ENCODE results near the gene CWH43. TPM values are rescaled to one million over a fixed set of nuclear protein-coding genes. Genes with fewer than 3 reads are reported as not detected.
"Not testable (repeated sequence)": the region's sequence is repeated elsewhere in the genome, so short reads cannot be mapped to it uniquely, and the experiment has no call there.

CWH43 gene
- total RNA-seq (2014; rRNA removed; shearing (Covaris generic)) = not detected in 2 replicates

DNA sequence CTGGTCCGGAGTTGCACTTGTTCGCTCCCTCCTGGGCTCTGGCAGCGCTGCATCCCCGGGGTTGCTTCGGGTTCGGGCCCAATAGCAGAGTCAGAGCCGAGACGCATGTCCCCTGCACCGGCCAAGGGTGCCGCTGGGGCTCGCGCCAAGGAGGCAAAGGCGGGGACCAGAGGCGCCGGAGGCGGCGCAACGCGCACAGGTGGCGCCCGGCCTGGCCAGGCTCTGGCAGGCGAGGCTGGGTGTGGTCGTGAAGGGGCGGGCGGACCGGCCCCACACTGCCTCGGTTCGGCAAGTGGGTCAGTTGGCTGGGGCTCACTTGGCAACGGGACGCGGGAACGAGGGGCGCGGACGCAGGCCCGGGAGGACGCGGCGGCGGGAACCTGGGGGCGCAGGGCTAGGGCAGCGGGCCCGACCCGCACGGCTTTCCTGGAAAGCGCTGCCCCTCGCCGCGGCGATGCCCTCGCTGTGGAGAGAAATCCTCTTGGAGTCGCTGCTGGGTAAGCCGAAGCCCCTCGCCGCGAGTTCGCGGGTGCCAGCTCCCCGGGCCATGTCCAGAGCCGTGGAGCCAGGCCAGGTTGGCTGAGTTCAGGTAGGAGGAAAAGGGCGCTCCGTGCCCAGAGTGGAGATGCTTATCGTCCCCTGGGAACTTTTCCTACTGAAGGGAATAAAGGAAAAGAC lies at the start of gene CWH43:
Gene CWH43, plus strand, starts transcription at position 300 of the 678 bp plus-strand sequence. Its CDS starts 155 bp downstream, at position 455.
- peak; percentile 10 for DNase-seq (ENCODE audit: low read depth)

- no peak for DNase-seq (ENCODE audit: low read depth)
These were observed 49.0 kb upstream of the CWH43 start for GRCh38 chr4:48937033-48937432.

GRCh38 chr4:48938831-48939230 lies 47.2 kb upstream of the CWH43 start:
- DNase-seq (ENCODE audit: low read depth) = no peak

- peak; percentile 88 for DNase-seq (ENCODE audit: low read depth)
These were observed 46.3 kb upstream of the CWH43 start for GRCh38 chr4:48939785-48940184.

DNA sequence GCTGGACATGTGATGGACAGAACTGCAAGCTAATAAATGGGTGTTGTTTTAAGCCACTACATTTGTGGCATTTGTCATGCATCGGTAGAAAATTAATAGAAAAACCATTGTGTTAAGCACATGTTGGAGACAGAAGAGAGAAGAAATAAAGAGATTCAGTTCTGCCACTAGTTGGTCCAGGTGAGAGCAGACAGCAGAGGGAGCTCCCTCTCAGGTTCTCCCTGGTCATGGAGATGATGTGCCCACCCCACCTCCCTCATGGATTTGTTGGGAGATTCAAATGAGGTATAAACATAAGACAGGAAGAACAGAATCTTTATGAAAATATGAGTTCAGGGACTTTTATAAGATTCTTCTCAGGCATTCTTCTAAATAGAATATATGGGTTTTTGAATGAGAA lies 42.7 kb upstream of the CWH43 start:
- DNase-seq (ENCODE audit: low read depth) = peak; percentile 29

DNA sequence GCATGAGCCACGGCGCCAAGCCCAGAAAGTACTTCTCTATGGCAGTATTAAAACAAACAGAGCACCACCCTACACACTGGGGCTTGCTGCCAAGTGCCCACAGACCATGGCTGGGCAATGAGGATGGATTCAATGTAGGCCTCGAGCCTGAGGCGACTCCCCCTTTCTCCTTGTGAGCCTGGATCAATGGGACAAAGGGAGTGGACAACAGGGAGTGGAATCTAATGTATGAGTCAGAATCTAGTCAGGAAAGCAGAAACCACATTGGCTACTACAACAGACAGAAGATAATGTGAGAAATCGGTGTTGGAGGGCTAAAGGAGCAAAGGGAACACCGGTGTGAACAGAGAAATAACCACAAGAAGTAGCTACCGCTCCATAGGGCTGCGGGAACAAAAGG lies 41.8 kb upstream of the CWH43 start:
- peak; percentile 77 for DNase-seq (ENCODE audit: low read depth)

DNA sequence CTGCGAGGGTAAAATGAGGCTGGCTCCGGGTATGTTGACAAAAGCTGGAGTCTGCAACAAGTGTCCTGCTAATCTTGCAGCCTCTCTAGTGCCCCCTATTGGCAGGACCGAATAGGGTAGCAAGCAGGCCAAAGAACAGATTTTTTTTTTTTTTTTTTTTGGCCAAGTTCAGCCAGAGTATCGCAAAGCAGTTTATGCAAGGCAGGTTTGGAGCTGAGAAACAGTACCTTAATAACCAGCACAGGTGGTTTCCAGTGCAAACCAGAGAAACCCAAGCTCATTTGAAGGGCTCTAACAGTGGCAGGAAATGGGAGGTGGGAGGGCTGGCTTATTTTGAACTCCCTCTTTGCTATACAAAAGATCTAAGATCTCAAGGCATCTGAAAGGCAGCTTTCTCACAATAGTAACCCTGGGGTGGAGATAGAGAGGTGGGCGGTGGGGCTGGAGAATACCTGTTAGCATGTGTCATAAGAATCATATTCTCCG lies 41.3 kb upstream of the CWH43 start:
- no peak for DNase-seq (ENCODE audit: low read depth)

GRCh38 chr4:48945981-48946380 lies 40.1 kb upstream of the CWH43 start:
- no peak for DNase-seq (ENCODE audit: low read depth)

GRCh38 chr4:48947731-48948130 lies 38.3 kb upstream of the CWH43 start:
- DNase-seq (ENCODE audit: low read depth) = no peak

DNA sequence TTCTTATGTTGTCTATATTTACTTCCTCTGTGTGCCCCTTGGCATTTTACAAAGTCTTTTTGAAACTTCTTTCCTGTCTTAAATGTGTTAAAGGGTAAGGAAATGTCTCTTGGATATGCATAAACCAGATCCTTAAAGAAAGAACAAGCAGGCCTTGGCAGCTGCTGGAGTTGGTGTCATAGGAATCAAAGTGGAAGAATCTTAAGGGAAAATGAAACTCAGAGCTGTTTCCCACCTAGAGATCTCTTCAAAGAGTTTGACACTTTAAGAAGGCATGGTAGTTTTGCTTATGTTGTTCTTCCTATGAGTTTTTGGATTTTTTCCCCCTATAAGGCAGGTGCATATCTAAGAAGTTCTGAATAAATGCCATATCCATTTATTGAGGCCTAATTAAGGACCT lies 37.0 kb upstream of the CWH43 start:
- DNase-seq (ENCODE audit: low read depth) = no peak

DNA sequence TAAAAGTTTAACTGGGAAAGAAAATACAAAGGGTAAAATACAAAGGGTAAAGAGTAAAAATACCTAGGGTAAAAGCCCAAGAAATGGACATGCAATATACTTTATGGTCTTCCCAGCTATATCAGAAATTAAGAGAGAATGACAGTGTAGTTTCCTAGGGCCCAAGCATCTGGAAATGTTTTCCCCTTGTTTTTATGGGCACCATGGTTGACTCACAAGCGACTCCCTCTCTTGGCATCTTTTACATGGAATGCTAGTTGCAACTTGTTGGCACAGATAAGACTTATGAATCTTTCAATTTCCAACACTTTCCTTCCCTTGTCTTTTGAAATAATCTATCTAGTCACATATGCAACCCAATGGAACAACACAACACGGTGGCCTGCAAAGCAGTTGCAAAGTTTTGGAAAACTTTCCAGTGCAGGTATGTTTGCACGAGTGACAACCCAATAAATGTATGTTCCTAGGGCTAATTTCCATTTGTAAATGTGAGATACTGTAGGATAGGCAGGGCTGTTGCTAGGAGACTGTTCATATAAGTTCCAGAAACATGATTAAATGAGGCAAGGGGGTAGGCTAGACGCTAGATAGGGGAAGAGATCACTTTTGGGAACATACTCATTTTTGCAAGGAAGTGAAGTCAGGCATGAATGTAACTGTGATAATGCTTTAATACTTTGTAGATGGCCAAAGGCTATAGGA lies 36.4 kb upstream of the CWH43 start:
- DNase-seq (ENCODE audit: low read depth) = peak; percentile 20

GRCh38 chr4:48954314-48954713 lies 31.8 kb upstream of the CWH43 start:
- no peak for DNase-seq (ENCODE audit: low read depth)

DNA sequence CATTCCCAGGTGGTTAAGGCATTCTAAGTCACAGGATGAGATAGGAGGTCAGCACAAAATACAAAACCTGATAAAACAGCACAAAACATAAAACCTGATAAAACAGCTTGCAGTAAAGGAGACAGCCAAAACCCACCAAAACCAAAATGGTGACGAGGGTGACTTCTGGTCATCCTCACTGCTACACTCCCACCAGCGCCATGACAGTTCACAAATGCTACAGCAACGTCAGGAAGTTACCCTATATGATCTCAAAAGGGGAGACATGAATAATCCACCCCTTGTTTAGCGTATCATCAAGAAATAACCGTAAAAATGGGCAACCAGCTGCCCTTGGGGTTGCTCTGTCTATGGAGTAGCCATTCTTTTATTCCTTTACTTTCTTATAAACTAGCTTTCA lies 28.7 kb upstream of the CWH43 start:
- not testable (repeated sequence) for DNase-seq (ENCODE audit: low read depth)

DNA sequence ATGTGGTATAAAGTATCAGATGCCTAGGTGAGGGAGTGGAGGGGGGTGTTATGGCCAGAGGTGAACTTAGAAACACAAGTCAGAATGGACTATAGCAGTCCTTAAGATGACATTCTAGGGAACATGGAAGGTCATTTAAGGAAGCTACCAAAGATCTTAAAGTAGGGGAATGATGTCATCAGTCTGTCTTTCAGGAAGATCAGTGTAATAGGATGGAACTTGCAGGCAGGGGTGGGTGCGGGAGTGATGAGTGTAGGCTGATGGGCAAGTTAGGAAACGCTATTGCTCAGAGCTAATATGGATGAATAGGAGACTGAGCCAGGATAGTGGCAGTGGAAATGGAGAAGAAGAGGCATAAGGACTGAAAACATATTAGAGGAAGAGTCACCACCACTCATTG lies 27.5 kb upstream of the CWH43 start:
- DNase-seq (ENCODE audit: low read depth) = no peak

- no peak for DNase-seq (ENCODE audit: low read depth)
These were observed 25.0 kb upstream of the CWH43 start for GRCh38 chr4:48960988-48961635.

DNA sequence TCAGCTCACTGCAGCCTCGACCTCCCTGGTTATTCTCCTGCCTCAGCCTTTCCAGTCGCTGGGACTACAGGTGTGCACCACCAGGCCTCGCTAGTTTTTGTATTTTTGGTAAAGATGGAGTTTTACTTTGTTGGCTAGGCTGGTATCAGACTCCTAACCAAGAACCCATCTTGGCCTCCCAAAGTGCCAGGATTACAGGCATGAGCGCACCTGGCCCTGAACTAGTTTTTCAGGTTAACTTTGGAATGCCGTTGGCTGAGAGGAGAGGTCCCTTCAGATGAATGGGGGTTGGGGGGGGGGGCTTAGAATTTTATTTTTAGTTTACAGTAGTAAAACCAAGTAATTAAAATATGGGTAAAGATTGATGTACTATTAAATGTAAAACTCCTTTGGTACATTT lies 23.4 kb upstream of the CWH43 start:
- DNase-seq (ENCODE audit: low read depth) = no peak

DNA sequence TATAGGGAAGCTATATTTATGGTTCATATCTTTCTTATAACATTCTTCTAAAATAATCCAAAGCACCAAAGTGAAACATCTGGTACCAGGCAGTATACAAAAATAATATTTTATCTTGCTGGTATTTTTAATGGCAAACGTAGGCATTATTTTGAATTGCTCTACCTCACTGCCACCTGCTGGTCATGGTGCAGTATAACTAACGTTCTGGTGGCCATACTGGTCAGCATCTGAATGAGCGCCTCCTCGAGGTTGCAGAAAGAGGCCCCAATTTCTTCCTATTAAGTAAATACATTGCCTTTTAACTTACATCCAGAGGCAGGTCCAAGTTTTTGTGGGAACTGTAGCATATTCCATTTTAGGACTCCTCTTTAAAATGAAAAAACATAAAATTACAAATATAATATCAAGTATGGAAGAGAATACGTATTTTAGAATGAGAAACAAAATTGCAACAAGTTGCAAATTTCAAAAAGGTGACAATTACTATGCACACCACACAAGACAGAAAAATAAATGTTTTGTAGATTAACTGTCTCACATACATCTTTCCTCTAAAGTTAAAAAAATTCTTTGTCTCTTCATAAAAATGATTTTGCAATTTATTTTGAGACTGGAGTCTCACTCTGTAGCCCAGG lies 22.9 kb upstream of the CWH43 start:
- DNase-seq (ENCODE audit: low read depth) = peak; percentile 84

DNA sequence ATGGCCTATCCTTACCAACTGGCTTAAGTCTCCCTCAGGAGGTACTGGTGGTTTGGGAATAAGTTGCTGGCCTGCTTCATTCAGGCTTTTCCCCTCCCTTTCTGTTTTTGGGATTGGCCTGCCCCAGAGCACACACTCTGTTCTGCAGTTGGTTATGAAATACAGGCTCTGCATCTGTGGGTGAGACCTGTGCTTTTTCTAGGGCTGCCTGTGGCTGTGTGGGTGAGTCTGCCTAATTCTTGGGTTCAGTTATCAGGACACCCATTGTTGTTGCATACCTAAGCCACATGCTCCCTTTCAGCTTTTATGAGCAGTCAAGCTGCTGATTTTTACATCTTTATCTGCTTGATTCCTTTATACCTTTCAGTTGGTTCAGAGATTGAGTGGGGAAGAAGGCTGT lies 19.0 kb upstream of the CWH43 start:
- no peak for DNase-seq (ENCODE audit: low read depth)

DNA sequence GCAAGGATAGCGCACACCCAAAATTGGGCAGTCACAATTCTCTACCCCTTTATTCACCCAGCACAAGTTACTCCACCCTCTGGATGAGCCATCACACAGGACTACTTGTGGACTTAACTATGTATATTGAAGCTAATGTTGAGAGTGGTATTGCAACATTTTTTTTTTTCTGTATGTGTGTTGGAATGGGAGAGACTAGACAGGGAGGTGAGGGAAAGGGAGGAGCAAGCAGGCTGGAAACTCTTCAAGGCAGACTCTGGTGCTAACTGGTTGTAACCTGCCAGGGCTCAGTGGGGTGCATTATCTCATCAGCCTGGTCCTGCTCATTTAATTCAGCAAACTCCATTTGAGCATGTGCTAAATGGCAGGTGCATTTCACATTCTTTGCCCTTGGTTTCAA lies 18.4 kb upstream of the CWH43 start:
- no peak for DNase-seq (ENCODE audit: low read depth)

- peak; percentile 37 for DNase-seq (ENCODE audit: low read depth)
These were observed 17.3 kb upstream of the CWH43 start for GRCh38 chr4:48968814-48969213.

GRCh38 chr4:48970471-48970921 lies 15.6 kb upstream of the CWH43 start:
- peak; percentile 32 for DNase-seq (ENCODE audit: low read depth)

- no peak for DNase-seq (ENCODE audit: low read depth)
These were observed 11.0 kb upstream of the CWH43 start for GRCh38 chr4:48974979-48975640.

Measured in Daoy (cell line).